Amniotic stem cell (primary cell): ENCODE results near the gene AKAP6.
"Not testable (repeated sequence)": the region's sequence is repeated elsewhere in the genome, so short reads cannot be mapped to it uniquely, and the experiment has no call there.

Experiments
- DNase-seq: peaks from one replicate; lab custom pipeline; 2025; lab: John Stamatoyannopoulos, UW

Gene AKAP6

GRCh38 chr14:32542507-32542906 is 213.4 kb downstream of the AKAP6 start:
- DNase-seq = no peak

DNA sequence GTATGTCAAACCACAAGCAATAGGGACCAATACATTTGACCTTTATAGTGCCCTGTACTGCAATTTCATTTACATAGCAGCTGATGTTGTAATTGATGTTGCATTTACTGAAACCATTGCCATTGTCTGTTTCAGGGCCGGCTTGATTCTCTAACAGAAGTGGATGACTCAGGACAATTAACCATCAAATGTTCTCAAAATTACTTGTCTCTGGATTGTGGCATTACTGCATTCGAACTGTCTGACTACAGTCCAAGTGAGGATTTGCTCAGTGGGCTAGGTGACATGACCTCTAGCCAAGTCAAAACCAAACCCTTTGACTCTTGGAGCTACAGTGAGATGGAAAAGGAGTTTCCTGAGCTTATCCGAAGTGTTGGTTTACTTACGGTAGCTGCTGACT is 216.0 kb downstream of the AKAP6 start:
- DNase-seq = no peak

DNA sequence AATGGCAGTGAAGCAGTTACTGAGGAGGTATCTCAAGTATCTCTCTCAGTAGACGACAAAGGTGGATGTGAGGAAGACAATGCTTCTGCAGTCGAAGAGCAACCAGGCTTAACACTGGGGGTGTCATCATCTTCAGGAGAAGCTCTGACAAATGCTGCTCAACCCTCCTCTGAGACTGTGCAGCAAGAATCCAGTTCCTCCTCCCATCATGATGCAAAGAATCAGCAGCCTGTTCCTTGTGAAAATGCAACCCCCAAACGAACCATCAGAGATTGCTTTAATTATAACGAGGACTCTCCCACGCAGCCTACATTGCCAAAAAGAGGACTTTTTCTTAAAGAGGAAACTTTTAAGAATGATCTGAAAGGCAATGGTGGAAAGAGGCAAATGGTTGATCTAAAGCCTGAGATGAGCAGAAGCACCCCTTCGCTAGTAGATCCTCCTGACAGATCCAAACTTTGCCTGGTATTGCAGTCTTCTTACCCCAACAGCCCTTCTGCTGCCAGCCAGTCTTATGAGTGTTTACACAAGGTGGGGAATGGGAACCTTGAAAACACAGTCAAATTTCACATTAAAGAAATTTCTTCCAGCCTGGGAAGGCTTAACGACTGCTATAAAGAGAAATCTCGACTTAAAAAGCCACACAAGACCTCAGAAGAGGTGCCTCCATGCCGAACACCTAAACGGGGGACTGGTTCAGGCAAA is 216.6 kb downstream of the AKAP6 start:
- DNase-seq = no peak

DNA sequence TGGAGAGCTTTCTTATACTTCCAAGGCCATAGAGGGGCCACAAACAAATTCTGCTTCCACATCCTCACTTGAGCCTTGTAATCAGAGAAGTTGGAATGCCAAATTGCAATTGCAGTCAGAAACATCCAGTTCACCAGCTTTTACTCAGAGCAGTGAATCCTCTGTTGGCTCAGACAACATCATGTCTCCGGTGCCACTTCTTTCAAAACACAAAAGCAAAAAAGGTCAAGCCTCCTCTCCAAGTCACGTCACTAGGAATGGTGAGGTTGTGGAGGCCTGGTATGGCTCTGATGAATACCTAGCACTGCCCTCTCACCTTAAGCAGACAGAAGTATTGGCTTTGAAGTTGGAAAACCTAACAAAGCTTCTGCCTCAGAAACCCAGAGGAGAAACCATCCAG is 217.1 kb downstream of the AKAP6 start:
- DNase-seq = no peak

DNA sequence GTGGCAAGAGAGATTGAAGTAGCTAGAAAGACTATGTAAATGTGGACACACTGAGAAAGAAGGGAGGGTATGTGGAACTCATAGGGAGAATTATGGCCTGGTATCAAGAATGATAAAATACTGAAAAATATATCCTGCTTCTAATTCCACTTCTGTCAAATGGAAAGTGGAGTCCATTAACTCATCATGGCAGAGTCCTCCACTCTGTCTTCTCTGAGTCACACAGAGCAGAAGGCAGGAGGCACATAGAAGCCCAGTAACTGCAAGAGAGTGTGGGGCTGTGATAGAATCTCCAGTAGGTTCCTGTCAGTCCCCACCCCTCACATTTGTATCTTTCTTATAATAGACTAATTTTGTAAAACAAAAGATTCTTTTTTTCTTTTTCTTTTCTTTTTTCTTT is 223.7 kb downstream of the AKAP6 start:
- DNase-seq = no peak

DNA sequence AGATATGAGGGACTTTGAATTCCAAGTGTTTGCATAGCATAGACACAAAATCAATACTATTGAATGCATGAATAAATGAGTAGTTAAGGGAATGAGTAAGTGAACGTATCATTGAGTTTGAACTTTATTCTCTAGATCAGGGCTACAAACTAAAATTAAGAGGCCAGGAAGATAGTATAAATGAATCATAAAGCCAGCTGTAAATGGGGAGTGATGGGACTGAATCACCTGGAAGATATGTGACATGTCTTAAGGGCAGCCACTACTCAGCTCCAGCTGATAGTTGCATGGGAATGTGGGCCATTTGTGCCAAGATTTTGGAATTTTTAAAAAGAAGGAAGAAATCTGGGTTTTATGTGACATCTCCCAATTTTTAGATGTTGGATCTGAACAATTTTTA is 229.9 kb downstream of the AKAP6 start:
- no peak for DNase-seq

GRCh38 chr14:32559590-32559989 is 230.5 kb downstream of the AKAP6 start:
- DNase-seq = no peak

DNA sequence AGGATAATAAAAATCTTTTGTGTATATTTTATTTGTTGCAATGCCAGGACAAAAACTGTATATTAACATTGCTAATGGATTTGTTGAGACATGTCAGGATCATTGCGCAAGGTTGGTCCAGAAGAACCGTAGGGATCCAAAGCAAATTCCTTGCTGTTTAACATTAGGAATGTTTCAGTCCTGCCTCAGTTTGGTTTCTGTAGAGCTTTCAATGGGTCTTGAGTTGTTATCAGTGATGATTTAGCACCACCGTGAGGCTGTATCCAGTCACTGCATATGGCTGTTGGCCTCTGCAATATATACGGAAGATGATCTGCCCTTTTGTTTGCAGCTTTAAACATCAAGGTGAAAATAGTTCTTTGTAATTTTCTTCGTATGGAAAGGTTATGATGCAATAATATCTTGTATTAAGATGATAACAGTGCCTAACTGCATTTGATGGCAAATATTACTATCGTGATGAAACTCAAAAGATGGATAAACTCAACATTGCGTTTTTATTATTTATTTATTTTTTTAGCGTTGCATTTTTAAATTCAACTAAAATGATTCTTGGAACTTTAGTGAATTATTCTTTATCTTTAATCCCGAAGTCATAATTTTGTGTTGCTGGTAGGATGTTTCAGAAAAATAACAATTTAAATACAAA is 231.2 kb downstream of the AKAP6 start:
- DNase-seq = peak; percentile 60

DNA sequence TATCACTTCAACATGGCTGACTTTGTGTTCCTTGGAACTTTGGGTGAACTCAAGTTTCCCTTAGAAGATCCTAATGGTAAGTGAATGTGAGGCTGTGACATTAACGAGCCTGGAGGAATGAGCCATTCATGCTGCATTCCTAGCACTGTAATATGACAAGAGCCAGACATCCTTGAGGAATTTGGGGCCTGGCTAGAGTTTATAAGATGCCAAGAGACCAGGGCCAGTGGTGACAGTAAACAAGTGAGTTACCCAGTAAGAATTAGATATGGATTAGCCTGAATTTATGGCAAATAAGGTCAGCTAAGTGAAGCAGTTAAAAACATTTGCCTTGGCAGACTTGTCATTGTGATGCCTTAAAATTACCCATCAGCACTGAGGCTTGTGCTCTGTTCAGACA is 232.4 kb downstream of the AKAP6 start:
- DNase-seq = peak; percentile 25

DNA sequence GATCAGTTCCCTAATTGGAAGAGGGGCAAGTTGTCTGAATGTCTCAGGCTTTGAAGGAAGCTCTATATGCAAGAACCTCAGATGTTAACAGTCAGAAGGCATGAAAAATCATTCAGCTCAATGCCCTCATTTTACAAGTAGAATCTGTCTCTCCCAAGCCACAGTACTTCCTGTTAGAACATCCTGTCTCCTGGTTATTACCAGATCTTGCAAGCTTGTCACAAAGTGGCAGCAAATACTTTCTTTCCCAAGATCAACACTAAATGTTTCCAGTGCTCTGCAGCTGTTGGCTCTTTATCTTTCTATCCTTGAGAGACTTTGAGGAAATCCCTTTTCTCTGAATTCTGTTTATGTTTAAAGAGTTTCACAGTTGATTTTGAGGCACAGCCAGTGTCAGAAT is 235.5 kb downstream of the AKAP6 start:
- DNase-seq = no peak

GRCh38 chr14:32565256-32565655 is 236.2 kb downstream of the AKAP6 start:
- DNase-seq = no peak

- DNase-seq = no peak
Observed at GRCh38 chr14:32567543-32568384, 238.7 kb downstream of the AKAP6 start.

- DNase-seq = no peak
Observed at GRCh38 chr14:32571551-32571950, 242.5 kb downstream of the AKAP6 start.

- no peak for DNase-seq
Observed at GRCh38 chr14:32571995-32572866, 243.1 kb downstream of the AKAP6 start.

GRCh38 chr14:32572867-32573150 is 243.7 kb downstream of the AKAP6 start:
- no peak for DNase-seq

DNA sequence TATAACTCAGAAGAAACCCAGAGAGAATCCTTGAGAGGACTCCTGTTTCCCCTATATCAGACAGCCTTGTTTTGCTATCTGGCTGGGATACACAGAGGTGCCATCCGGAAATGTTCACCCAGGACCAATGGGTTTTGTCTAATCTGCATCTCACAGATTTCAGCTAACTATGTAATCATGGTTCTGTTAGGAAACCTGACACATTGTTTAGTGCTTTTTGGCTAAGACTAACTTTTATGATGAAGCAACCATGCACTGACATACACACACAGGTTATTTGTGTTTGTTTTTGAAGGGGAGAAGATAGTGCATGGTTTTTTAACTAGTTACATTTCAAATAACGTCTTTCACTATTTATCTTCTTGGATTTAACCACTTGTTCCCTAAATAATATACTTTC is 245.2 kb downstream of the AKAP6 start:
- DNase-seq = no peak

DNA sequence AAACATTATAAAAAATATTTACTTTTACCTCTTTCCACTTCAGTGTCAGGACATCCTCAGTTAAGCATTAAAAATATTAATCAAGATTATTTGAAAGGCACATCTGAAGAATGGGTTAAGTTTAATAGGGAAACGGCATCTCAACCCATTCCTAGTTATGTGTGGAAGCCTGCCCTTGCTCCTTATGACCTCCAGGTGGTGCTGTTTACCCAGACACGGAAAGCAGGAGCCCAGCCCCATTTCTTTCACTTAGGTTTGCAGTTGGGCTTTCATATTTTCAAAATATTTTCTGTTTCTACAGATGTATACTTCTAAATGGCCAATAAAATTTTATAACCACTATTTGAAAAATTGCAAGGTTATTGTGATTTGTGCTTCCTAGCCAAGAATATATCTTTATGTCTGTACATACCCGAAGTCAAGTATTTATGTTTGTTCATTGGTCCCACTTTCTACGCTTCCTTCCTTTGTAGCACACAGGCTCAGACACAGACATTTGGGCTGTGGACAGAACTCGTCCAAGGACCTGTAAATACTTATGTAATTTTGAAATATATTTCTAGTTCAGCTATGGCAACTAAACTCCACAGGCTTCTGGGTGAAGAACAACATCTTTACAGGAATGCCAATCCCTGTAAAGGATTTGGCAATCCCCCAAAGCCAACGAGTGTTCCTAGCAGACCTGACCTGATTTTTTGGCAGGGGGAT is 247.1 kb downstream of the AKAP6 start:
- DNase-seq = no peak

DNA sequence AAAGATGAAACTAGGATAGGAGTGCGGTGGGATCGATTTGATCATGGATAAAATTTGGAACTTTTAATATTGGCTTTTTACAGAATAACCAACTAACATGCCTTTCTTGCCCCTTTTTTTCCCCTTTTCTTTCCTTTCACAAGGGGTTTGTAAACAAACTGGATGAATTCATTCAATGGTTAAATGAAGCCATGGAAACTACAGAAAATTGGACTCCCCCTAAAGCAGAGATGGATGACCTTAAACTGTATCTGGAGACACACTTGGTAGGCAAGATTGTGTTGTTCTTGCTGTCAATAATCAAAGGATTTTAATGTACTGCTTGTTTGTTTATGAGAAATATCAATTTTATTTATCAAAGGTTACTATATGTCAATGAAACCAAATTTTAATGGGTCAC is 247.9 kb downstream of the AKAP6 start:
- DNase-seq = no peak

DNA sequence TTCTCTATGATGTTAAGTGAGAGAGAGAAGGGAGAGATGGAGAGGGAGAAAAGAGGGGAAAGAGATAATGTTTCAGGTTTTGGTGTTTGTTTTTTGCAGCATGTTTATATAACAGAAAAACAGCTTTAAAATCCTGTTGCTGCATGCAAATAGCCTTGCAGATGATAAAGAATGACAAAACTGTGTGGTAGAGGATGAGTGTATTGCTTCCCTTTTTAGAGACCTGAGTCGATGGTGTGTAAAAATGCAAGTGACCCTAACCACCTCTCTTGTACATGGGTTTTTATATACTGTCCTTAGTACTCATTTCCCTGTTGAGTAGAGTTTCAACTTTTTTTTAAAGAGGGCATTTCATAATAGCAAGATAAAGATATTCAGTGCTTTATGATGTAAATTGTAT is 249.1 kb downstream of the AKAP6 start:
- no peak for DNase-seq

GRCh38 chr14:32583427-32583826 is 254.3 kb downstream of the AKAP6 start:
- DNase-seq = not testable (repeated sequence)

DNA sequence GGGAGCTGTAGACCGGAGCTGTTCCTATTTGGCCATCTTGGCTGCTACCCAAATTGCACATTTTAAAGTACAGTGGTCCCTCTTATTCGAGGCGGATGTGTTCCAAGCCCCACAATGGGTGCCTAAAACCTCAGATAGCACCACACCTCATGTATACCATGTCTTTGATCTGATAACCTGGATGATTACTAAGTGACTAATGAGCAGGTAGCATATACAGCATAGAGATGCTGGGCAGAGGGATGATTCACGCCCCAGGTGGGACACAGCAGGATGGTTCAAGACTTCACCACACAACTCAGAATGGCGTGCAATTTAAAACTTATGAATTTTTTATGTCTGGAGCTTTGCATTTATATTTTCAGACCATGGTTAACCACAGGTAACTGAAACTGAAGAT is 255.0 kb downstream of the AKAP6 start:
- DNase-seq = no peak

- no peak for DNase-seq
Observed at GRCh38 chr14:32587461-32587860, 258.4 kb downstream of the AKAP6 start.
